Gastroesophageal sphincter (tissue), 4 donors: ENCODE measurements around the gene FMNL1. TPM values are rescaled to one million over a fixed set of nuclear protein-coding genes. Genes with fewer than 3 reads are reported as not detected.

ENCODE experiments used
- ATAC-seq: fragments of 150-250 bp; one replicate; pipeline ENCODE4 v1.9.1; 2016; ENCODE audit warnings: mild to moderate bottlenecking, moderate library complexity
- H3K27ac ChIP-seq, 4 donors: fragments of 200-600 bp; sonication (generic) in 3 of 4; 1 replicate in 3 of 4; 2 replicates in 1 of 4; pipeline ENCODE4 v1.5.1; 2016 to 2019
- H3K27me3 ChIP-seq: fragments of 200-600 bp; sonication (generic); one replicate; pipeline ENCODE4 v1.5.1; 2019
- H3K36me3 ChIP-seq, 2 donors: fragments of 200-600 bp; sonication (generic); one replicate each; pipeline ENCODE4 v1.5.1; 2019; ENCODE audit warnings: control low read depth in 1 of 2
- H3K4me1 ChIP-seq, 3 donors: fragments of 200-600 bp; sonication (generic); 1 replicate in 2 of 3; 2 replicates in 1 of 3; pipeline ENCODE4 v1.5.1; 2016 to 2019; ENCODE audit warnings: control low read depth in 2 of 3
- H3K4me3 ChIP-seq, 2 donors: fragments of 200-600 bp; sonication (generic); one replicate each; pipeline ENCODE4 v1.5.1; 2019; ENCODE audit warnings: mild to moderate bottlenecking in 1 of 2, moderate library complexity in 1 of 2
- H3K9me3 ChIP-seq, 3 donors: fragments of 200-600 bp; sonication (generic); one replicate each; pipeline ENCODE4 v1.5.1; 2017 to 2019; ENCODE audit warnings: control low read depth in 2 of 3
- EP300 ChIP-seq: sonication (generic); formaldehyde crosslinking; IDR thresholded peaks from one replicate; pipeline ENCODE4 v1.6.1; 2017; ENCODE audit warnings: antibody characterized with exemption, mild to moderate bottlenecking
- POLR2A ChIP-seq, 2 donors: fragments of 450-650 bp; IDR thresholded peaks; one replicate each; pipeline ENCODE4 v1.6.1; 2017; ENCODE audit warnings: antibody characterized with exemption in 2 of 2, mild to moderate bottlenecking in 2 of 2, moderate library complexity in 1 of 2
- POLR2AphosphoS5 ChIP-seq: sonication (generic); formaldehyde crosslinking; IDR thresholded peaks from one replicate; pipeline ENCODE4 v1.6.1; 2017; ENCODE audit warnings: antibody characterized with exemption
- WGBS, 2 donors: methylation state at CpG; one replicate each; pipeline ENCODE4 v1.1.5; 2018; ENCODE audit warnings: low coverage in 1 of 2; 5-methylcytosine and 5-hydroxymethylcytosine counted together
- total RNA-seq, 4 donors: library from RNA; depleted of rRNA; stranded (reverse); fragments of >200 nt; gene quantifications; one replicate each; pipeline ENCODE4 v1.1.0, GENCODE V29; 2016
- TF ChIP-seq, protein P1 (sequence below), 4 experiments: fragments of 200-600 bp in 2 of 4; fragments of 450-650 bp in 2 of 4; sonication (generic) in 1 of 4; IDR thresholded peaks; one replicate each; pipeline ENCODE4 v1.5.1; 2017 to 2019; ENCODE audit warnings: antibody characterized with exemption in 4 of 4, mild to moderate bottlenecking in 2 of 4, moderate library complexity in 2 of 4

The FMNL1 gene
- total RNA-seq, 4 donors from 2014 or later: 12.0 to 21.9 (median 14.9) TPM

DNA sequence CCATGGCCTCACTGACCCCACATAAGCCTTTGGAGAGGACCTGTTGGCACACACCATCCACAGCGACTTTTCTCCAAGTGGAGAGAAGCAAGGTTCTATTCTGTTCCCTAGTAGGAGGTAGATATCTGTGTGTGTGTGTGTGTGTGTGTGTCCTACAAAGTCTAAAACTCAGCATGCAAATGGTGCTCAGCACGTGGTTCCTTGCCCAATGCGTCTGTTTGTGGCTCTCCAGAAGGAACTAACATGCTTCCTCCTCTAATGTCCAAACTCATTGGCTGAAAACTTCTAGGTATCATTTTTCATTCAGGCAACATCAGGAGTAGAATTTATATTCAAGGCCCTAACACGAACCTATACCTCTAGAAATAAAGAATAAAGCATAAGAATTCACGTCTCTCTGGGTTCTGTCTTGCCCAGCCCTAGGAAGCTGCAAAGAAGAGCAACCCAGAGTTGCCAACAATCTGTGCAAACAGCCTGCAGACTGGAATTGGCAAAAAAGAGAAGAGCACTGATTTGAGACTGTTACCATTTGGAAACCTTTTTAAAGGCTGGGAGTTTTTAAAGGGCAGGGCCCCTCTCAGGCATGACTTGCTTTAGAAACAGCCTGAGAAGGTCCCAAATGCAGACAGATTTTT, 69.6 kb downstream of the FMNL1 start:
- TF ChIP-seq, protein P1, sequence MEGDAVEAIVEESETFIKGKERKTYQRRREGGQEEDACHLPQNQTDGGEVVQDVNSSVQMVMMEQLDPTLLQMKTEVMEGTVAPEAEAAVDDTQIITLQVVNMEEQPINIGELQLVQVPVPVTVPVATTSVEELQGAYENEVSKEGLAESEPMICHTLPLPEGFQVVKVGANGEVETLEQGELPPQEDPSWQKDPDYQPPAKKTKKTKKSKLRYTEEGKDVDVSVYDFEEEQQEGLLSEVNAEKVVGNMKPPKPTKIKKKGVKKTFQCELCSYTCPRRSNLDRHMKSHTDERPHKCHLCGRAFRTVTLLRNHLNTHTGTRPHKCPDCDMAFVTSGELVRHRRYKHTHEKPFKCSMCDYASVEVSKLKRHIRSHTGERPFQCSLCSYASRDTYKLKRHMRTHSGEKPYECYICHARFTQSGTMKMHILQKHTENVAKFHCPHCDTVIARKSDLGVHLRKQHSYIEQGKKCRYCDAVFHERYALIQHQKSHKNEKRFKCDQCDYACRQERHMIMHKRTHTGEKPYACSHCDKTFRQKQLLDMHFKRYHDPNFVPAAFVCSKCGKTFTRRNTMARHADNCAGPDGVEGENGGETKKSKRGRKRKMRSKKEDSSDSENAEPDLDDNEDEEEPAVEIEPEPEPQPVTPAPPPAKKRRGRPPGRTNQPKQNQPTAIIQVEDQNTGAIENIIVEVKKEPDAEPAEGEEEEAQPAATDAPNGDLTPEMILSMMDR (IDR thresholded peaks at IDR 0.05): no peak
- TF ChIP-seq POLR2A (IDR thresholded peaks at IDR 0.05) (no peak), POLR2AphosphoS5 (no peak), EP300 (no peak)
- Histone ChIP-seq H3K27me3 (no peaks in the 10 kb centered on the region), H3K36me3 (peaks cover 0 to 37% of the 10 kb centered on the region in 2 donors), H3K4me1 (peaks cover 33 to 100% (median 91%) of the 10 kb centered on the region in 3 donors), H3K9me3 (no peaks in the 10 kb centered on the region), H3K4me3 (no peak overlapping the region), H3K27ac (peak overlapping the region; percentile 7 to 96 (median 85))
- no peak for ATAC-seq
- 33 to 38% methylated on average over 5 of the region's 5 CpGs for WGBS, 2 donors

DNA sequence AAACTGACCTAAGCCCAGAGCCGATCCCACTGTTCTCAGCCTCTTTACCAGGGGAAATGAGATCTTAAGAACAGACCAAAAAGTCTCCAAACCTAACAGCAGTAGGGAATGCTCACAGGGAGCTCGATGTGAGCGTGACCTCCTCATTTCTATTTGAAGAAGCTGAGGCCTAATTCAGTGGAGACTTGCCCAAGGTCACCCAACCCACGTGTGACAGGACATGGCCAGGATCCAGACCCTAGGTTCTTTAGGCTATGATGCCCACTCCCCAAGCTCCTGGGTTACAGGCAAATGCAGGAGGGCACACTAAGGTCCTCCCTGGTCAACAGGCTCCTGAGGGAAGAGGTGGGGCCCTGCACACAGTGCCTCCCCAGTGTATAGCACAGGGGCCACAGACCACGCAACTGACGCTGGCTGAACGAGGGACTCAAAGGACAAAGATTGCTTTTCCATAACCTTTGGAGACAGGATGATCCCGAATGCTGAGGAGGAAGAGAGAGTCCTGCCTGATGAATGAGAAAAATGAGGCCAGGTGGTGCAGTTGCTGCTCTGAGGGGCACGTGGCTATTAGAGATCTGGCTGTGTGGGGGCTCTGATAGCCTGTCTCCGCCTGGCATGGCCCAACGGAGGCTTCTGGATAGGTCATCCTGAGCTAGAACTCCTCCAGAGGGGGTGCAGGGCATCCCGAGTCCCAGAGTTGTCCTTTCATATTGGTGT, 71.2 kb downstream of the FMNL1 start:
- Histone ChIP-seq H3K27ac (peak overlapping the region; percentile 2 to 96 (median 85)), H3K4me3 (no peak overlapping the region), H3K4me1 (peaks cover 41 to 100% (median 91%) of the 10 kb centered on the region in 3 donors), H3K9me3 (no peaks in the 10 kb centered on the region), H3K27me3 (no peaks in the 10 kb centered on the region), H3K36me3 (peaks cover 0 to 21% of the 10 kb centered on the region in 2 donors)
- ATAC-seq: no peak
- TF ChIP-seq, protein P1 (IDR thresholded peaks at IDR 0.05): no peak
- TF ChIP-seq EP300: no peak
- 57% methylated on average over 5 of the region's 12 CpGs; no CpG with 5 or more reads in 1 of the 2 donors for WGBS, 2 donors

DNA sequence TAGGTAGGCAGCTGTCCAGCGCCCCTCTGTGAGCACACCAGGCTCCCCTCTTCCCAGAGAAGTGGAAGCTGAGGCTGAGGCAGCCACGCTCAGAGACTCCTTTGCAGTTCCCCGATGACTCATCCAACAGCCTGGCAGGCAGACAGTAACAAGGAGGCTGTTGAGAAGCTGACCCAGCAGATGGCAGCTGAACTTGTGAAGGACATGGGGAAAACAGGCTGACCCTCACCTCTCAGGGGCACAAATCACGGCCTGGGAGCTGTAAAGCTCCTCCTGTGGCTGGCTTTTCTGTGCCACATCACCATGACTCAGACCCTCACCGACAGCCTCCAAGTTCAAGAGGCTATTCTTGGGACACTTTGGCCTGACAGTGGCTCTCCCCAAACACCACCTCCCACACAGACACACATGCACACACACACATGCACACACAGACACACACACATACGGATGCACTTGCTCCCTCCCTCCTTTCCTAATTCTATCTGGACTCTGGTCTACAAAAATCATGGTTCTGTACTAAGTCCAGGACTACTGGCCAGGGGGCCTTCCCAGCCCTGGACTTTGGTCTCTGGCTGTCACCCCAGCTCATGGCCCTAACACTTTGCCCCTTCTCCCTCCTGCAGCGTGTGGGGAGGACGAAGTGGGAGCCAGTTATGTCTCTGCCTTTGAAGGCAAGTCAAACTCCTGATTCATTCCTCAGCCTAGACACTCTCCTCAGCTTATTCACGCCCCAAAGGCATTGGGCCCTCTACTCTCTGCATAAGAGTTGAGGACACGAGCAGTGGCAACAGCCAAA, 71.9 kb downstream of the FMNL1 start:
- no peak overlapping the region for H3K4me3 ChIP-seq
- H3K36me3 ChIP-seq: peaks cover 0 to 18% of the 10 kb centered on the region in 2 donors
- peak overlapping the region; percentile 72 to 96 (median 85) for H3K27ac ChIP-seq
- 8 to 27% methylated on average over 1 to 5 of the region's 10 CpGs for WGBS, 2 donors
- H3K27me3 ChIP-seq: no peaks in the 10 kb centered on the region
- peak; percentile 90 for TF ChIP-seq POLR2AphosphoS5
- TF ChIP-seq, protein P1 (IDR thresholded peaks at IDR 0.05): peak in 1 of 4 experiments; percentile 17
- no peak for TF ChIP-seq EP300
- no peak for TF ChIP-seq POLR2A (IDR thresholded peaks at IDR 0.05)
- no peaks in the 10 kb centered on the region for H3K9me3 ChIP-seq
- H3K4me1 ChIP-seq: peaks cover 39 to 100% (median 91%) of the 10 kb centered on the region in 3 donors
- ATAC-seq: peak; percentile 79

DNA sequence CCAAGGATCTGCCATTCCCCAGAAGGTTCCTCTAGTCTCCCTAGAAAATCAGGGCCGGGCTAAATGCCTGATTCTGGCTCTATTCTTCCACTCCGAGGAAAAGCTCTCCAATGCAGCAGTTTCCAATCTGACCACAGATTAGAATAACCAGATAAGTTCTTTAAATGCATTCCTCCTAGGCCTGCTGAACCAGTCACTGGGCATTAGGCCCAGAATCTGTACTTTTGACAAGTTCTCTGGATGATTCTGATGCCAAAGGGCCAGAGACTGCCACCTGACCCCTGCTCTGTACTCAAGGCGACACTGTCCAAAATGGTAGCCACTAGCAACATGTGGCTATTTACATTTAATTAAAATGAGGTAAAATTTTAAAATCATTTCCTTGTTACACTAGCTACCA, 72.8 kb downstream of the FMNL1 start:
- WGBS, 2 donors: 14 to 30% methylated on average over 1 to 3 of the region's 3 CpGs
- no peaks in the 10 kb centered on the region for H3K27me3 ChIP-seq
- TF ChIP-seq POLR2AphosphoS5 (peak; percentile 61), EP300 (no peak)
- TF ChIP-seq, protein P1 (IDR thresholded peaks at IDR 0.05): no peak
- H3K27ac ChIP-seq: peak overlapping the region; percentile 72 to 96 (median 85)
- H3K4me1 ChIP-seq: peaks cover 39 to 100% (median 91%) of the 10 kb centered on the region in 3 donors
- no peak overlapping the region for H3K4me3 ChIP-seq
- H3K36me3 ChIP-seq: peaks cover 0 to 10% of the 10 kb centered on the region in 2 donors
- H3K9me3 ChIP-seq: no peaks in the 10 kb centered on the region
- ATAC-seq: no peak
